ENCODE data around the gene DIO1.

GRCh38 chr1:53890522-53890941 lies 3.5 kb upstream of the DIO1 start:
- TF ChIP-seq CTCF (conservative IDR thresholded peaks at IDR 0.05; ENCODE audit: low read depth, low read length) = no peak
- TF ChIP-seq EZH2 (IDR thresholded peaks at IDR 0.05; ENCODE audit: borderline replicate concordance, low read depth, low read length, poor library complexity, severe bottlenecking) = no peak

Measured in A673 (cell line).